Panc1 (cell line): ENCODE data around the gene CCDC187. TPM values are rescaled to one million over a fixed set of nuclear protein-coding genes. Genes with fewer than 3 reads are reported as not detected.
"Not testable (repeated sequence)": the region's sequence is repeated elsewhere in the genome, so short reads cannot be mapped to it uniquely, and the experiment has no call there.

Experiments used
- ATAC-seq: fragments of 200-7000 bp; cut with Tn5 transposase; 2 replicates; pipeline ENCODE4 v1.9.1; 2020; ENCODE audit warnings: mild to moderate bottlenecking, moderate library complexity
- BruUV-seq: library from RNA; stranded (reverse); fragments of 400-500 nt; replicated peaks from 2 replicates; lab custom pipeline; 2021; lab: Mats Ljungman, UMichigan
- CTCF ChIA-PET: fragments of 300-600 bp; sonication (Branson Sonifier 250); formaldehyde crosslinking; loops from one replicate; lab custom pipeline; 2022; ENCODE audit warnings: antibody characterized with exemption; lab: Charles Lee
- POLR2A ChIA-PET: fragments of 300-600 bp; sonication (Branson Sonifier 250); formaldehyde crosslinking; loops from one replicate; lab custom pipeline; 2022; ENCODE audit warnings: antibody characterized with exemption; lab: Charles Lee
- DNase-seq: peaks from one replicate; pipeline ENCODE4 v3.0.0-alpha.2; 2010; ENCODE audit warnings: low read depth, low spot score
- H3K27ac ChIP-seq: 2 replicates; pipeline ENCODE4 v1.5.1; 2011; ENCODE audit warnings: mild to moderate bottlenecking, low read length, inconsistent platforms
- H3K27me3 ChIP-seq: fragments of 200-500 bp; sonication (Bioruptor generic); 2 replicates; pipeline ENCODE4 v1.6.0; 2014; ENCODE audit warnings: low read length, inconsistent platforms; ENCODE audit not compliant: control insufficient read depth, insufficient read depth
- H3K36me3 ChIP-seq: fragments of 200-500 bp; sonication (Bioruptor generic); 2 replicates; pipeline ENCODE4 v1.5.1; 2014; ENCODE audit warnings: inconsistent platforms, mild to moderate bottlenecking, low read length, moderate library complexity; ENCODE audit not compliant: control insufficient read depth, insufficient read depth
- H3K4me1 ChIP-seq: 2 replicates; pipeline ENCODE4 v1.5.1; 2011; ENCODE audit warnings: inconsistent platforms, mild to moderate bottlenecking, low read length, moderate library complexity; ENCODE audit not compliant: control insufficient read depth, insufficient read depth
- H3K4me3 ChIP-seq, 2 experiments: 2 replicates each; pipeline ENCODE4 v1.5.1; 2011 to 2012; ENCODE audit warnings: low read depth in 2 of 2, low read length in 2 of 2, mild to moderate bottlenecking in 2 of 2, inconsistent platforms in 1 of 2, moderate library complexity in 1 of 2
- H3K9me3 ChIP-seq: fragments of 200-500 bp; sonication (Bioruptor generic); 2 replicates; pipeline ENCODE4 v1.5.1; 2014; ENCODE audit warnings: low read depth, mild to moderate bottlenecking, inconsistent platforms, low read length, moderate library complexity; ENCODE audit not compliant: control insufficient read depth, insufficient read depth
- POLR2AphosphoS5 ChIP-seq: IDR thresholded peaks from 2 replicates; pipeline ENCODE4 v1.6.1; 2012; ENCODE audit warnings: mild to moderate bottlenecking, low read depth, low read length, moderate library complexity
- SIN3A ChIP-seq: IDR thresholded peaks from 2 replicates; pipeline ENCODE4 v1.6.1; 2012; ENCODE audit warnings: low read depth, mild to moderate bottlenecking, low read length, moderate library complexity, borderline replicate concordance; ENCODE audit not compliant: insufficient read depth
- in situ Hi-C: cut with HindIII; loops from 2 replicates; pipeline ENCODE4 v1.10.0; 2016; ENCODE audit warnings: low sequenced_read_pairs, low pct_unique_long_range_greater_than_20kb
- intact Hi-C: fragments of 100-400 bp; cut with micrococcal nuclease; formaldehyde crosslinking; loops from one replicate; pipeline ENCODE4 v1.10.0; 2022; ENCODE audit not compliant: unreplicated experiment
- total RNA-seq: library from RNA; stranded (reverse); gene quantifications from one replicate; pipeline ENCODE4 v1.2.1, GENCODE V29; 2021; ENCODE audit not compliant: unreplicated experiment
- TF ChIP-seq, protein P1 (sequence below): fragments of 450-650 bp; IDR thresholded peaks from 2 replicates; pipeline ENCODE4 v1.5.1; 2017; ENCODE audit warnings: mild to moderate bottlenecking
- TF ChIP-seq, protein P2 (sequence below), 2 experiments: IDR thresholded peaks; 2 replicates each; pipeline ENCODE4 v1.6.1; 2011 to 2012; ENCODE audit warnings: low read depth in 2 of 2, control low read depth in 1 of 2, low read length in 1 of 2, mild to moderate bottlenecking in 1 of 2, moderate library complexity in 1 of 2; ENCODE audit not compliant: insufficient read depth in 1 of 2

Gene CCDC187
- total RNA-seq, 1 experiment from 2014 or later: not detected

DNA sequence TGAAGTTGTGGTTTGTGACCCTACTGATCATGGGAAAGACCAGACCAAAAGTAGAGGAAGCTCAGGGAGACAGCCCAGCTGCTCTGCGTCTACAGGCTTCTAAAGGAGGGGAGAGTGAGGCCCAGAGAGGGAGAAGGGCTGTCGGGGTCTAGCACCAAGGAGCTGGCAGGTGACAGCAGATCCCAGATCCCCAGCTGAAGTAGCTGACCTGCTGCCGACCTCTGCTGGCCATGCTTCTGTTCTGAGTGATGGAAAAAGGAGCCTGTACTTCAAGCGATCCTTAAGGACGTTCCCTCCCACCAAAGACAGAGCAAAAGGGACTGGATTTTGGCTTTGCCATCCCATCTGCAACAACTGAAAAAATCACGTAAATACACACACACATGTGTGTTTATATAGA lies 35.6 kb downstream of the CCDC187 start:
- ATAC-seq (peak; percentile 69), DNase-seq (no peak)
- intact Hi-C loops (no loop called here), in situ Hi-C loops (no loop called here)
- TF ChIP-seq, protein P1, sequence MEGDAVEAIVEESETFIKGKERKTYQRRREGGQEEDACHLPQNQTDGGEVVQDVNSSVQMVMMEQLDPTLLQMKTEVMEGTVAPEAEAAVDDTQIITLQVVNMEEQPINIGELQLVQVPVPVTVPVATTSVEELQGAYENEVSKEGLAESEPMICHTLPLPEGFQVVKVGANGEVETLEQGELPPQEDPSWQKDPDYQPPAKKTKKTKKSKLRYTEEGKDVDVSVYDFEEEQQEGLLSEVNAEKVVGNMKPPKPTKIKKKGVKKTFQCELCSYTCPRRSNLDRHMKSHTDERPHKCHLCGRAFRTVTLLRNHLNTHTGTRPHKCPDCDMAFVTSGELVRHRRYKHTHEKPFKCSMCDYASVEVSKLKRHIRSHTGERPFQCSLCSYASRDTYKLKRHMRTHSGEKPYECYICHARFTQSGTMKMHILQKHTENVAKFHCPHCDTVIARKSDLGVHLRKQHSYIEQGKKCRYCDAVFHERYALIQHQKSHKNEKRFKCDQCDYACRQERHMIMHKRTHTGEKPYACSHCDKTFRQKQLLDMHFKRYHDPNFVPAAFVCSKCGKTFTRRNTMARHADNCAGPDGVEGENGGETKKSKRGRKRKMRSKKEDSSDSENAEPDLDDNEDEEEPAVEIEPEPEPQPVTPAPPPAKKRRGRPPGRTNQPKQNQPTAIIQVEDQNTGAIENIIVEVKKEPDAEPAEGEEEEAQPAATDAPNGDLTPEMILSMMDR: peak; percentile 65
- TF ChIP-seq SIN3A: no peak
- BruUV-seq: no TSS peak
- Histone ChIP-seq H3K9me3 (no peaks in the 10 kb centered on the region), H3K36me3 (no peaks in the 10 kb centered on the region), H3K4me3 (no peak overlapping the region), H3K27ac (no peak overlapping the region), H3K4me1 (no peaks in the 10 kb centered on the region; the same call in 1 of the 2 replicates), H3K27me3 (no peaks in the 10 kb centered on the region)
- CTCF ChIA-PET: no interaction called here
- POLR2A ChIA-PET: no interaction called here

DNA sequence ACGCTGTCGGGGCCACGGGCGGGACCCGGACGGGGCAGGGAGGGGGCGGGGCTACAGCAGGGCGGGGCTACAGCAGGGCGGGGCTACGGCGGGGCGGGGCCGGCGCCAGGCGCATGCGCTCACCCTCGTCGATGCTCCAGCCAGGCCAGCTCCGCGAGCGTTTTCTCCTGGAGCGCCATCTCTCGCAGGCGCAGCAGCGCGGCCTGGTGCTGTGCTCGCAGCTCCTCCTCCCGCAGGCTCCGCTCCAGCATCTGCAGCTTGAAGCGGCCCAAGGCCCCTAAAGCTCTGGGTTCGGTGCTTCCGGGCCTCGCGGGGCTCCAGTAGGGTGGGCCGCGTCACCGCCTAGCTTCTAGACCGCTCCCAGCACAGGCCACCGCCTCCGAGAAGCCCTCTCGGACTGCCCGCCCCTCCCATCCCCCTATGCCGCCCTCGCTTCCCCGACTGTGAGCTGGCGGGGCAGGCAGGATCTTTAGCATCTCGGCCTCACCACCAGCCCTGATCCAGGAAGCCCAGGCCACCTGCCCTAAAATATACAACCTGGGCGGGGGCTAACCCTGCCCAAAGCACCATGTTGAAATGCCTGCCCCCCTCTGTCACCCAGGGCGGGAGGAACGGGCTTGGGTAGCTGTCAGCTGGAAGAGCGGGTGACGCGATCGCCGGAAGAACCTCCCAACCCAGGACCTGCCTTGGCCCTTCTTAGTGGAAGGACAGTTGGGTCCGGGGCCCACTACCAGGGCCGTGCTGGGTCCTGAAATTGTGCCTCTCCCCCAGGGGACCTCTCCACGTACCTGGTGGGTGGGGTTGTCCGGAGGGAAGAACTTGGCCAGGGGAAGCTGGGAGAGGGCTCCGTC lies 36.4 kb downstream of the CCDC187 start:
- intact Hi-C loops (no loop called here), in situ Hi-C loops (no loop called here)
- Histone ChIP-seq H3K4me1 (no peaks in the 10 kb centered on the region; the same call in 1 of the 2 replicates), H3K27ac (peak overlapping the region; percentile 13; the same call in 1 of the 2 replicates), H3K4me3 (peak overlapping the region; percentile 38 to 52), H3K36me3 (no peaks in the 10 kb centered on the region), H3K27me3 (no peaks in the 10 kb centered on the region), H3K9me3 (no peaks in the 10 kb centered on the region)
- TF ChIP-seq, protein P2, sequence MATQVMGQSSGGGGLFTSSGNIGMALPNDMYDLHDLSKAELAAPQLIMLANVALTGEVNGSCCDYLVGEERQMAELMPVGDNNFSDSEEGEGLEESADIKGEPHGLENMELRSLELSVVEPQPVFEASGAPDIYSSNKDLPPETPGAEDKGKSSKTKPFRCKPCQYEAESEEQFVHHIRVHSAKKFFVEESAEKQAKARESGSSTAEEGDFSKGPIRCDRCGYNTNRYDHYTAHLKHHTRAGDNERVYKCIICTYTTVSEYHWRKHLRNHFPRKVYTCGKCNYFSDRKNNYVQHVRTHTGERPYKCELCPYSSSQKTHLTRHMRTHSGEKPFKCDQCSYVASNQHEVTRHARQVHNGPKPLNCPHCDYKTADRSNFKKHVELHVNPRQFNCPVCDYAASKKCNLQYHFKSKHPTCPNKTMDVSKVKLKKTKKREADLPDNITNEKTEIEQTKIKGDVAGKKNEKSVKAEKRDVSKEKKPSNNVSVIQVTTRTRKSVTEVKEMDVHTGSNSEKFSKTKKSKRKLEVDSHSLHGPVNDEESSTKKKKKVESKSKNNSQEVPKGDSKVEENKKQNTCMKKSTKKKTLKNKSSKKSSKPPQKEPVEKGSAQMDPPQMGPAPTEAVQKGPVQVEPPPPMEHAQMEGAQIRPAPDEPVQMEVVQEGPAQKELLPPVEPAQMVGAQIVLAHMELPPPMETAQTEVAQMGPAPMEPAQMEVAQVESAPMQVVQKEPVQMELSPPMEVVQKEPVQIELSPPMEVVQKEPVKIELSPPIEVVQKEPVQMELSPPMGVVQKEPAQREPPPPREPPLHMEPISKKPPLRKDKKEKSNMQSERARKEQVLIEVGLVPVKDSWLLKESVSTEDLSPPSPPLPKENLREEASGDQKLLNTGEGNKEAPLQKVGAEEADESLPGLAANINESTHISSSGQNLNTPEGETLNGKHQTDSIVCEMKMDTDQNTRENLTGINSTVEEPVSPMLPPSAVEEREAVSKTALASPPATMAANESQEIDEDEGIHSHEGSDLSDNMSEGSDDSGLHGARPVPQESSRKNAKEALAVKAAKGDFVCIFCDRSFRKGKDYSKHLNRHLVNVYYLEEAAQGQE (IDR thresholded peaks at IDR 0.05; ENCODE audit: insufficient read depth in 1 of 2, low read depth in 2 of 2, low read length in 1 of 2): no peak
- TF ChIP-seq POLR2AphosphoS5: peak; percentile 56; the same call in 1 of the 2 replicates
- ATAC-seq (peak; percentile 93), DNase-seq (no peak)
- CTCF ChIA-PET: interaction anchor here (0.5 to 0.6 kb wide), 2 partner anchors 107 to 169 kb away, joined by 5 to 6 read pairs; no protein-coding TSS in a partner anchor
- BruUV-seq: no TSS peak
- POLR2A ChIA-PET: interaction anchor here (0.6 kb wide), 1 partner anchor 30 kb away, joined by 7 read pairs; no protein-coding TSS in a partner anchor

- CTCF ChIA-PET, POLR2A ChIA-PET, DNase-seq, H3K4me1 ChIP-seq, H3K27ac ChIP-seq, intact Hi-C loops, in situ Hi-C loops, H3K9me3 ChIP-seq, BruUV-seq, ATAC-seq, H3K36me3 ChIP-seq, H3K27me3 ChIP-seq: not testable (repeated sequence)
- peak overlapping the region; percentile 21 to 41 for H3K4me3 ChIP-seq
Observed at GRCh38 chr9:136266641-136267040, 37.3 kb downstream of the CCDC187 start.
